HG03045 (cell line): ENCODE data around the gene TBCEL.

Source experiments
- ATAC-seq: cut with Tn5 transposase; IDR thresholded peaks from one replicate; pipeline ENCODE4 v1.9.1; 2021; ENCODE audit warnings: mild to moderate bottlenecking, moderate library complexity; ENCODE audit not compliant: unreplicated experiment

TBCEL gene

GRCh38 chr11:121059605-121060004, 35.7 kb downstream of the TBCEL start:
- ATAC-seq = peak; percentile 97

- ATAC-seq = no peak
These were observed 39.8 kb downstream of the TBCEL start for GRCh38 chr11:121063728-121064127.

GRCh38 chr11:121066623-121067022, 42.7 kb downstream of the TBCEL start:
- no peak for ATAC-seq

GRCh38 chr11:121067026-121067425, 43.1 kb downstream of the TBCEL start:
- no peak for ATAC-seq

- ATAC-seq = no peak
These were observed 43.6 kb downstream of the TBCEL start for GRCh38 chr11:121067453-121067852.

GRCh38 chr11:121067962-121068647, 44.2 kb downstream of the TBCEL start:
- ATAC-seq = no peak

GRCh38 chr11:121068787-121069186, 44.9 kb downstream of the TBCEL start:
- ATAC-seq = no peak

GRCh38 chr11:121070951-121071845, 47.3 kb downstream of the TBCEL start:
- ATAC-seq = no peak

- no peak for ATAC-seq
These were observed 48.0 kb downstream of the TBCEL start for GRCh38 chr11:121071846-121072450.

GRCh38 chr11:121081321-121081720, 57.4 kb downstream of the TBCEL start:
- no peak for ATAC-seq

- no peak for ATAC-seq
These were observed 58.3 kb downstream of the TBCEL start for GRCh38 chr11:121082219-121082618.

GRCh38 chr11:121082670-121083069, 58.8 kb downstream of the TBCEL start:
- ATAC-seq = no peak

- ATAC-seq = no peak
These were observed 63.0 kb downstream of the TBCEL start for GRCh38 chr11:121086866-121087265.

GRCh38 chr11:121089566-121089965, 65.7 kb downstream of the TBCEL start:
- no peak for ATAC-seq

GRCh38 chr11:121090145-121090721, 66.3 kb downstream of the TBCEL start:
- no peak for ATAC-seq

GRCh38 chr11:121091492-121092152, 67.7 kb downstream of the TBCEL start:
- no peak for ATAC-seq

- no peak for ATAC-seq
These were observed 71.7 kb downstream of the TBCEL start for GRCh38 chr11:121095561-121095960.

- no peak for ATAC-seq
These were observed 75.5 kb downstream of the TBCEL start for GRCh38 chr11:121099364-121099763.

- ATAC-seq = no peak
These were observed 76.0 kb downstream of the TBCEL start for GRCh38 chr11:121099885-121100284.

- ATAC-seq = no peak
These were observed 77.0 kb downstream of the TBCEL start, which contains the start of gene TECTA for GRCh38 chr11:121100943-121101342. Gene TECTA, plus strand, starts transcription at chr11:121101243. Its CDS starts 1,423 bp downstream, at chr11:121102666.

GRCh38 chr11:121104312-121104762, 80.4 kb downstream of the TBCEL start:
- ATAC-seq = no peak
